K562 (cell line): ENCODE results near the gene DGKZ.

ENCODE experiments used
- ATF6 ChIP-seq: sonication (generic); formaldehyde crosslinking; IDR thresholded peaks from 2 replicates; pipeline ENCODE4 v1.4.0; 2020; ENCODE audit warnings: mild to moderate bottlenecking, missing genetic modification reagents
- CHD4 ChIP-seq: fragments of 200-600 bp; sonication (generic); IDR thresholded peaks from 3 replicates; pipeline ENCODE4 v1.6.1; 2012; ENCODE audit warnings: low read depth, mild to moderate bottlenecking, mixed read lengths, low read length, inconsistent platforms; ENCODE audit not compliant: insufficient read depth, insufficient replicate concordance, poor library complexity, severe bottlenecking
- CTCF ChIP-seq, 3 experiments: IDR thresholded peaks in 2 of 3; conservative IDR thresholded peaks in 1 of 3; 2 replicates each; pipeline ENCODE4 v1.5.1; 2011 to 2012; ENCODE audit warnings: low read length in 3 of 3, mild to moderate bottlenecking in 3 of 3, control low read depth in 2 of 3, improper control_type of control experiment in 1 of 3, inconsistent platforms in 1 of 3, low read depth in 1 of 3, mixed read lengths in 1 of 3, moderate library complexity in 1 of 3; ENCODE audit not compliant: insufficient read depth in 2 of 3
- EP300 ChIP-seq: IDR thresholded peaks from 2 replicates; pipeline ENCODE4 v1.6.1; 2012; ENCODE audit warnings: low read length, improper control_type of control experiment
- KAT7 ChIP-seq: sonication (generic); formaldehyde crosslinking; IDR thresholded peaks from 2 replicates; pipeline ENCODE4 v1.8.0; 2022; ENCODE audit warnings: missing genetic modification reagents, mild to moderate bottlenecking, borderline replicate concordance
- L3MBTL2 ChIP-seq: fragments of 450-650 bp; IDR thresholded peaks from 2 replicates; pipeline ENCODE4 v1.6.1; 2016; ENCODE audit warnings: mild to moderate bottlenecking, moderate library complexity
- MYC ChIP-seq, 2 experiments: fragments of 250-450 bp in 1 of 2; sonication (Bioruptor Pico) in 1 of 2; IDR thresholded peaks; 2 replicates each; pipeline versions ENCODE4 v1.5.1 to v1.6.1; 2012 to 2021; ENCODE audit warnings: low read depth in 2 of 2, borderline replicate concordance in 1 of 2, improper control_type of control experiment in 1 of 2, low read length in 1 of 2, mild to moderate bottlenecking in 1 of 2, moderate library complexity in 1 of 2
- NCOA2 ChIP-seq, 2 experiments: fragments of 450-650 bp; IDR thresholded peaks; 2 replicates each; pipeline ENCODE4 v1.6.1; 2018; ENCODE audit warnings: mild to moderate bottlenecking in 2 of 2, moderate library complexity in 1 of 2; ENCODE audit not compliant: partially characterized antibody in 2 of 2
- TFAP4 ChIP-seq: sonication (generic); formaldehyde crosslinking; IDR thresholded peaks from 2 replicates; pipeline ENCODE4 v1.8.0; 2022; ENCODE audit warnings: missing genetic modification reagents, mild to moderate bottlenecking, moderate library complexity, borderline replicate concordance
- THRA ChIP-seq: fragments of 450-650 bp; IDR thresholded peaks from 2 replicates; pipeline ENCODE4 v1.6.1; 2017; ENCODE audit warnings: mild to moderate bottlenecking, moderate library complexity
- TSC22D4 ChIP-seq: fragments of 450-650 bp; IDR thresholded peaks from 2 replicates; pipeline ENCODE4 v1.6.1; 2016; ENCODE audit warnings: missing genetic modification characterization, missing biosample characterization, control low read depth
- ZFP30 ChIP-seq: fragments of 250-450 bp; sonication (Bioruptor Pico); IDR thresholded peaks from 2 replicates; pipeline ENCODE4 v1.8.0; 2022; ENCODE audit warnings: moderate library complexity, mild to moderate bottlenecking, inconsistent platforms, borderline replicate concordance

GRCh38 chr11:46315033-46315738, 32.1 kb upstream of the DGKZ start:
- TF ChIP-seq CHD4: no peak
- no peak for TF ChIP-seq KAT7 (CRISPR knock-in tag)
- TF ChIP-seq TSC22D4 (tag): no peak
- no peak for TF ChIP-seq THRA
- TF ChIP-seq TFAP4 (CRISPR knock-in tag): no peak
- TF ChIP-seq EP300: no peak
- peak; percentile 81 to 94 (median 83) for TF ChIP-seq CTCF (IDR thresholded peaks at IDR 0.05 in 2 of 3, conservative IDR thresholded peaks at IDR 0.05 in 1 of 3; ENCODE audit: insufficient read depth in 2 of 3, low read depth in 1 of 3, low read length in 3 of 3)
- no peak for TF ChIP-seq L3MBTL2
- TF ChIP-seq ZFP30: no peak
- no peak for TF ChIP-seq NCOA2 (IDR thresholded peaks at IDR 0.05; ENCODE audit: partially characterized antibody in 2 of 2)
- TF ChIP-seq ATF6 (CRISPR knock-in tag): no peak
- no peak for TF ChIP-seq MYC (IDR thresholded peaks at IDR 0.05; ENCODE audit: low read depth, low read length)
- TF ChIP-seq MYC (CRISPR knock-in tag; IDR thresholded peaks at IDR 0.05; ENCODE audit: borderline replicate concordance, low read depth): no peak
